ENCODE measurements around the gene TTBK1.

Gene TTBK1

DNA sequence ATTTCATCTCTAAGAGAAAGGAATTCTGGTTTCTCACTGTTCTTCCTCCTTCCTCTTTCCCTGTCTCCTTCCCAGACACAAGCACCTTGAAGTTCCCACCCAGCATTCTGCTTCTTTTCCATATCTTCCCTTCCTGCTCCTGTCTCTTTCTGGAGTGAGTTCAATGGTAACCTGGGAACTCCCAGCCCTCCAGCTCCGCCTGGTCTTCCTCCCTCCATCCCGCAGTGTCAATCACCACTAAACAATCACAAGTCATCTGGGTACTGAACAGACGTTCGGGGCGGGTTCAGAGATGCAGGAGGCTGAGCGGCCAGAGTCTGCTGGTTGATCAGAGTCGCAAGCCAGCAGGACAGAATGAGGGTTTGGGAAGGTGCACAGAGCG lies 7.7 kb downstream of the TTBK1 start:
- TF ChIP-seq, protein P1, sequence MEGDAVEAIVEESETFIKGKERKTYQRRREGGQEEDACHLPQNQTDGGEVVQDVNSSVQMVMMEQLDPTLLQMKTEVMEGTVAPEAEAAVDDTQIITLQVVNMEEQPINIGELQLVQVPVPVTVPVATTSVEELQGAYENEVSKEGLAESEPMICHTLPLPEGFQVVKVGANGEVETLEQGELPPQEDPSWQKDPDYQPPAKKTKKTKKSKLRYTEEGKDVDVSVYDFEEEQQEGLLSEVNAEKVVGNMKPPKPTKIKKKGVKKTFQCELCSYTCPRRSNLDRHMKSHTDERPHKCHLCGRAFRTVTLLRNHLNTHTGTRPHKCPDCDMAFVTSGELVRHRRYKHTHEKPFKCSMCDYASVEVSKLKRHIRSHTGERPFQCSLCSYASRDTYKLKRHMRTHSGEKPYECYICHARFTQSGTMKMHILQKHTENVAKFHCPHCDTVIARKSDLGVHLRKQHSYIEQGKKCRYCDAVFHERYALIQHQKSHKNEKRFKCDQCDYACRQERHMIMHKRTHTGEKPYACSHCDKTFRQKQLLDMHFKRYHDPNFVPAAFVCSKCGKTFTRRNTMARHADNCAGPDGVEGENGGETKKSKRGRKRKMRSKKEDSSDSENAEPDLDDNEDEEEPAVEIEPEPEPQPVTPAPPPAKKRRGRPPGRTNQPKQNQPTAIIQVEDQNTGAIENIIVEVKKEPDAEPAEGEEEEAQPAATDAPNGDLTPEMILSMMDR (IDR thresholded peaks at IDR 0.05; ENCODE audit: insufficient read depth, low read depth, low read length, missing control alignments): no peak
- no peak for DNase-seq (ENCODE audit: low read depth)
- H3K4me3 ChIP-seq (ENCODE audit: low read depth, low read length): no peak overlapping the region

DNA sequence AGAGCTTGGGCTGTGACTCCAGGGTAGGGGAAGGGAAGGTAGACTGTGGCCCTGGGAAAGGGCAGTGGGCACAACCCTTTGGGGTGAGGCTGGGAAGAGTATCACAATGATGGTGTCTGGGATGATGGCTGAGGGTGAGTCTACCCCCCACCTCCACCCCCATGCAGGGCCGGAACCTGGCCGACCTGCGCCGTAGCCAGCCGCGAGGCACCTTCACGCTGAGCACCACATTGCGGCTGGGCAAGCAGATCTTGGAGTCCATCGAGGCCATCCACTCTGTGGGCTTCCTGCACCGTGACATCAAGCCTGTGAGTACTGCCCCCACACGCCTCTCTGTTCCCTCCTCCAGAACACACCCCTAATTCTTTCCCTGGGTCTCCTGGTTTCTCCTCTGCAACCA lies 10.1 kb downstream of the TTBK1 start:
- no peak for DNase-seq (ENCODE audit: low read depth)
- no peak overlapping the region for H3K4me3 ChIP-seq (ENCODE audit: low read depth, low read length)
- TF ChIP-seq, protein P1 (IDR thresholded peaks at IDR 0.05; ENCODE audit: insufficient read depth, low read depth, low read length, missing control alignments): no peak

DNA sequence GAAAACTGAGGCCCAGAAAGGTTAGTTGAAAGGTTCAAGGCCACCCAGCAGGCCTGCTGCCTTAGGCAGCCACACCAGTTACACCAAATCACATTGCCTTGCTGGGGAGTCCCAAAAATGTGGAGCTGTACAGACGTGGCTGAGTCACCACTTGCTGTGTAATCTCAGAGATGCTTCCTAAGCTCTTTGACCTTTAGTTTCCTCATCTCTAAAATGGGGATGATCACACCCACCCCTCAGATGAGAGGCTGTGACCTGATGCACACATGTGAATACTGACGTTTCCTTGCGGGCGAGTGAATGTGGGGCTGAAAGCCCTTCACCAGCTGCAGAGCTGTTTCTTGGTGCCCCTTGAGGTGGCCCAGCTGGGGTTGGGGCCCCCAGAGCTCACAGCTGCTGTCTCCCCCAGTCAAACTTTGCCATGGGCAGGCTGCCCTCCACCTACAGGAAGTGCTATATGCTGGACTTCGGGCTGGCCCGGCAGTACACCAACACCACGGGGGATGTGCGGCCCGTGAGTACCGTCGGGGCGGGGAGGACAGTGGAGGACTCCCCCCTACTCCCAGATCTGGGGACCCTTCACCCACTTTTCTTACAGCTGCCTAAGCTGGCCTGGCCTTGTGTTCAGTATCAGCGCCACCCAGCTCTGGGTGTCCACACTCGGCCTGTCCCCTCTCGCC lies 11.0 kb downstream of the TTBK1 start:
- TF ChIP-seq, protein P1 (IDR thresholded peaks at IDR 0.05; ENCODE audit: insufficient read depth, low read depth, low read length, missing control alignments): no peak
- no peak for DNase-seq (ENCODE audit: low read depth)
- no peak overlapping the region for H3K4me3 ChIP-seq (ENCODE audit: low read depth, low read length)

DNA sequence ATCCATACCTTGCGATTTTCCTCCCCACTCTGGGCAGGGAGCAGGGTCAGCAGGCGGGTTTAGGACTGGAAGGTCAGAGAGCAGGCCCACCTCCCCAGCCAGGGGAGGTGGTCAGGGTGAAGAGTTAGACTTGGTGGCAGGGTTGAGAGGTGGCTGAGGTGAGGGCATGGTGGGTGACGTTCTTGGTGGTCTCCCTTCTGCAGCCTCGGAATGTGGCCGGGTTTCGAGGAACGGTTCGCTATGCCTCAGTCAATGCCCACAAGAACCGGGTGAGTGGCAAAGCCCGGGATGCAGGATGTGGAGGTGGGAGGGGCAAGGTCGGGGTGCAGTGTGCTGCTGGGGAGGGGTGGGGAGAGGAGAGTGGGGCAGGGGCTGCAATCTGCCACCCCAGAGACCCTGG lies 11.6 kb downstream of the TTBK1 start:
- no peak overlapping the region for H3K4me3 ChIP-seq (ENCODE audit: low read depth, low read length)
- TF ChIP-seq, protein P1 (IDR thresholded peaks at IDR 0.05; ENCODE audit: insufficient read depth, low read depth, low read length, missing control alignments): no peak
- no peak for DNase-seq (ENCODE audit: low read depth)

DNA sequence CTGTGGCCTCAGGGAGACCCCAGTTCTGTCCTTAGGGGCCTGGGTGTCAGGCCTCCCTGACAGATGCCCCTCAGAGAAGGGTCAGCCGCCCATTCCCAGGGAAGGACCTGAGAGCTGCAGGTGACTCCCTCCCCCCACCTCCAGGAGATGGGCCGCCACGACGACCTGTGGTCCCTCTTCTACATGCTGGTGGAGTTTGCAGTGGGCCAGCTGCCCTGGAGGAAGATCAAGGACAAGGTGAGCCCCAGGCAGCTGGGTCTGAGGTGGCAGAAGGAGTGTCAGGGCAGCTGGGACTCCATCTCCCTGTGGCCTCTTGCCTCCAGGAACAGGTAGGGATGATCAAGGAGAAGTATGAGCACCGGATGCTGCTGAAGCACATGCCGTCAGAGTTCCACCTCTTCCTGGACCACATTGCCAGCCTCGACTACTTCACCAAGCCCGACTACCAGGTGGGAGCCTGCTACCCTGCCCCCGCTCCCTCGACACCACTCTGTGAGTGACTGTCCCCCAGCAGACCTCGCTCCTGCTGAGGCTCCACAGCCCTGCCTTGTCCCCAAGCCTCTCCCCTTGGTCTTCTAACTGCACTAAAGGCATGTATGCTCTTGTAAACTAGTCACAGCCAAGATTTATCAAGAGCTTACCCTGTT lies 12.2 kb downstream of the TTBK1 start:
- no peak for DNase-seq (ENCODE audit: low read depth)
- TF ChIP-seq, protein P1 (IDR thresholded peaks at IDR 0.05; ENCODE audit: insufficient read depth, low read depth, low read length, missing control alignments): no peak

DNA sequence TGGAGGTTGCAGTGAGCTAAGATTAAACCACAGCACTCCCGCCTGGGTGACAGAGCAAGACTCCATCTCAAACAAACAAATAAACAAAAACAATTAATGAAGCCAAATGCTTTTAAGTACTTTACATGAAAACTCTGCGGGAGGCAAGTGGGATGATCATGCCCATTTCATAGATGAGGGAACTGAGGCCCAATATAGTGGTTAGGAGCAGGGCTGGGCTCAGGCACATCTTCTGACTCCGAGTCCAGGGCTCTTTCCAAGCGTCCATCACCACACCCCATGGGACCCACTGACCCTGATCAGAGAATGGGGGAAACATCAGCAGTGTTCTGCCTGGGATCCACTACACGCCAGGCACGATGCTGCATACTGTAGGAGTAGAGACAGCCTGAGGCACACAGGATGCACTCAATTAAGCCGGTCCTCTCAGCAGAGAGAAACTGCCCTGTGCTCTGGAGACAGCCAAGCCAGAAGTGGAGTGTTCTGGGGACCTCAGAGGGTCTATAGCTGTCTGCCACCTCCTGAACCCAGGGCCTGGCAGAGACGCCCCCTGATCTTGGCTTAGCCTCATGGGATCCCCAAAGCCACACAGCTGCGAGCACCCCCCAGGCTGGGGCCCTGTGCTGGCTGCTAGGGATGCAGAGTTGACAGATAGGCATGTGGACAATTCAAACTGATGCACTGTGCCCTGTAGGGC lies 13.5 kb downstream of the TTBK1 start:
- TF ChIP-seq, protein P1 (IDR thresholded peaks at IDR 0.05; ENCODE audit: insufficient read depth, low read depth, low read length, missing control alignments): no peak
- H3K4me3 ChIP-seq (ENCODE audit: low read depth, low read length): no peak overlapping the region
- no peak for DNase-seq (ENCODE audit: low read depth)

More for the DNA sequence above, 12.2 kb downstream of the TTBK1 start:
- H3K4me3 ChIP-seq (ENCODE audit: low read depth, low read length): no peak overlapping the region

Measured in GM12865 (cell line).